ENCODE data around the gene TCHHL1.

TCHHL1 gene

DNA sequence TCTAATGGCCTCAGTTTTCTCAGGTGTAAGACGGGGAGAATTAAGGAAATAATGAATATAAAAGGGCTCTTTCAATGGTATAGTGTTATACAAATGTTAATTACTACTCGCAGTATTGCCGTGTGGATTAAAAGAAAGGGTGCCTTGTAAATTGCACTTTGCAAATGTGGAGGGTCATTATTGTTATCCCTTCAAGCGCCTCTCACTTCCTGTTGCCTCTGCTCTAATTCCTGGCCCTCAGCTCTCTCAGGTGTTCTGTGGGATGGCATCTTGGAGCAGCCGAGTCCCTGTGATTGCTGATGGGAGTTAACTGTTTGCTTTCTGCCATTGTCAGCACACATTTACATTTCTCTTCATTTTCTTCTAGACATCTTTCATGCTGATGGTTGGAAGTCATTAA lies 45.0 kb downstream of the TCHHL1 start:
- Histone ChIP-seq H3K36me3 (ENCODE audit: low read depth) (no peaks in the 10 kb centered on the region), H3K27ac (ENCODE audit: poor library complexity, severe bottlenecking) (no peak overlapping the region), H3K4me3 (ENCODE audit: severe bottlenecking) (no peak overlapping the region), H3K9me3 (ENCODE audit: severe bottlenecking) (no peaks in the 10 kb centered on the region), H3K27me3 (ENCODE audit: insufficient read depth, poor library complexity, severe bottlenecking) (no peaks in the 10 kb centered on the region), H3K4me1 (ENCODE audit: insufficient read depth, poor library complexity, severe bottlenecking) (peaks cover 20% of the 10 kb centered on the region)
- DNase-seq (ENCODE audit: low spot score) (no peak), ATAC-seq (ENCODE audit: low read depth) (no peak)
- TF ChIP-seq, protein P1, sequence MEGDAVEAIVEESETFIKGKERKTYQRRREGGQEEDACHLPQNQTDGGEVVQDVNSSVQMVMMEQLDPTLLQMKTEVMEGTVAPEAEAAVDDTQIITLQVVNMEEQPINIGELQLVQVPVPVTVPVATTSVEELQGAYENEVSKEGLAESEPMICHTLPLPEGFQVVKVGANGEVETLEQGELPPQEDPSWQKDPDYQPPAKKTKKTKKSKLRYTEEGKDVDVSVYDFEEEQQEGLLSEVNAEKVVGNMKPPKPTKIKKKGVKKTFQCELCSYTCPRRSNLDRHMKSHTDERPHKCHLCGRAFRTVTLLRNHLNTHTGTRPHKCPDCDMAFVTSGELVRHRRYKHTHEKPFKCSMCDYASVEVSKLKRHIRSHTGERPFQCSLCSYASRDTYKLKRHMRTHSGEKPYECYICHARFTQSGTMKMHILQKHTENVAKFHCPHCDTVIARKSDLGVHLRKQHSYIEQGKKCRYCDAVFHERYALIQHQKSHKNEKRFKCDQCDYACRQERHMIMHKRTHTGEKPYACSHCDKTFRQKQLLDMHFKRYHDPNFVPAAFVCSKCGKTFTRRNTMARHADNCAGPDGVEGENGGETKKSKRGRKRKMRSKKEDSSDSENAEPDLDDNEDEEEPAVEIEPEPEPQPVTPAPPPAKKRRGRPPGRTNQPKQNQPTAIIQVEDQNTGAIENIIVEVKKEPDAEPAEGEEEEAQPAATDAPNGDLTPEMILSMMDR (IDR thresholded peaks at IDR 0.05; ENCODE audit: poor library complexity, severe bottlenecking): no peak

DNA sequence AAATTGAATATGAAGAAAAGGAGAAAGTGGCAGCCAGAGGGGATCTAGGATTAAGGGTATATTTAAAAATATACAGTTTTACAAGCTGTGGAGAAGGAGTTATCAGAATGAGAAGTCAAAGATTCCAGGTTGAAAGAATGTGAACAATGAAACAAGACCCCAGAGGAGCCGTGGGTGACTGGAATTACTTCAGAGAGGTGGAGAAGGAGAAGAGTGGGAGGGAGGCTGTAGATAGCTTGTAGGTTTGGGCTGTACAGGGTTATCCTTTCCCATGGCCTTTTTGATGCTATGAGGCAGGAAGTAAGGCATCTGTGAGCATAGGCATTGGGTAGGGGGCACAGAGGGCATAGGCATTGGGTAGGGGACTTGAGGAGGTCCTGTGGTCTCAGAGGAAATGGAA lies 46.8 kb downstream of the TCHHL1 start:
- DNase-seq (ENCODE audit: low spot score): no peak
- Histone ChIP-seq H3K27ac (ENCODE audit: poor library complexity, severe bottlenecking) (no peak overlapping the region), H3K4me1 (ENCODE audit: insufficient read depth, poor library complexity, severe bottlenecking) (peaks cover 15% of the 10 kb centered on the region), H3K9me3 (ENCODE audit: severe bottlenecking) (no peaks in the 10 kb centered on the region), H3K27me3 (ENCODE audit: insufficient read depth, poor library complexity, severe bottlenecking) (no peaks in the 10 kb centered on the region), H3K4me3 (ENCODE audit: severe bottlenecking) (no peak overlapping the region), H3K36me3 (ENCODE audit: low read depth) (no peaks in the 10 kb centered on the region)
- no peak for ATAC-seq (ENCODE audit: low read depth)
- TF ChIP-seq, protein P1 (IDR thresholded peaks at IDR 0.05; ENCODE audit: poor library complexity, severe bottlenecking): no peak

DNA sequence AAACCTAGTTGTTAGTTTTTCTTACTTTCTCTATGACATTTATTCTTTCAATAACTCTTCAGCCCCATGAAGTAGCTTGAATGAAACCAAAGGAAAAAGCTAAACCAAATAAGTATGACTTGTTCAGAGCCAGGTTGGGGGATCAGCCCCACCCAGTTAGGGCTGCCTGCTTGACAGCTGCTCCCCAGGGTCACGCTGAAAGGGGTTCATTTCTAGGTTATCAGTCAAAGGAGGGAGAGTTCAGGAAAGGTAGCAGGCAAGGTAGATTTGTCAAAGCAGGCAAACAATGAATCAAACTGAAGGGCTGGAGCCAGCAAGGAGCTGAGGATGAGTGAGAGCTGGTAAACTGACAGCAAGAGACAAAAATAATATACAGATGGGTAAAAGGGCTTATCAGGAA lies 49.0 kb downstream of the TCHHL1 start:
- no peak overlapping the region for H3K4me3 ChIP-seq (ENCODE audit: severe bottlenecking)
- peaks cover 17% of the 10 kb centered on the region for H3K36me3 ChIP-seq (ENCODE audit: low read depth)
- peaks cover 6% of the 10 kb centered on the region for H3K4me1 ChIP-seq (ENCODE audit: insufficient read depth, poor library complexity, severe bottlenecking)
- no peaks in the 10 kb centered on the region for H3K9me3 ChIP-seq (ENCODE audit: severe bottlenecking)
- DNase-seq (ENCODE audit: low spot score) (no peak), ATAC-seq (ENCODE audit: low read depth) (no peak)
- no peak overlapping the region for H3K27ac ChIP-seq (ENCODE audit: poor library complexity, severe bottlenecking)
- TF ChIP-seq, protein P1 (IDR thresholded peaks at IDR 0.05; ENCODE audit: poor library complexity, severe bottlenecking): no peak
- H3K27me3 ChIP-seq (ENCODE audit: insufficient read depth, poor library complexity, severe bottlenecking): no peaks in the 10 kb centered on the region

- TF ChIP-seq, protein P1 (IDR thresholded peaks at IDR 0.05; ENCODE audit: poor library complexity, severe bottlenecking): no peak
- Histone ChIP-seq H3K27me3 (ENCODE audit: insufficient read depth, poor library complexity, severe bottlenecking) (no peaks in the 10 kb centered on the region), H3K36me3 (ENCODE audit: low read depth) (peaks cover 22% of the 10 kb centered on the region), H3K27ac (ENCODE audit: poor library complexity, severe bottlenecking) (no peak overlapping the region), H3K9me3 (ENCODE audit: severe bottlenecking) (no peaks in the 10 kb centered on the region), H3K4me3 (ENCODE audit: severe bottlenecking) (no peak overlapping the region), H3K4me1 (ENCODE audit: insufficient read depth, poor library complexity, severe bottlenecking) (peaks cover 6% of the 10 kb centered on the region)
- no peak for DNase-seq (ENCODE audit: low spot score)
- ATAC-seq (ENCODE audit: low read depth): no peak
These were observed 49.4 kb downstream of the TCHHL1 start for GRCh38 chr1:152039461-152039860.

GRCh38 chr1:152038871-152039270 lies 50.0 kb downstream of the TCHHL1 start:
- no peak overlapping the region for H3K27ac ChIP-seq (ENCODE audit: poor library complexity, severe bottlenecking)
- no peak overlapping the region for H3K4me3 ChIP-seq (ENCODE audit: severe bottlenecking)
- ATAC-seq (ENCODE audit: low read depth) (no peak), DNase-seq (ENCODE audit: low spot score) (no peak)
- H3K9me3 ChIP-seq (ENCODE audit: severe bottlenecking): no peaks in the 10 kb centered on the region
- H3K4me1 ChIP-seq (ENCODE audit: insufficient read depth, poor library complexity, severe bottlenecking): peaks cover 8% of the 10 kb centered on the region
- TF ChIP-seq, protein P1 (IDR thresholded peaks at IDR 0.05; ENCODE audit: poor library complexity, severe bottlenecking): no peak
- no peaks in the 10 kb centered on the region for H3K27me3 ChIP-seq (ENCODE audit: insufficient read depth, poor library complexity, severe bottlenecking)
- peaks cover 28% of the 10 kb centered on the region for H3K36me3 ChIP-seq (ENCODE audit: low read depth)

Data from RWPE2 (cell line).